GM21390 (cell line): ENCODE results near the gene ZBTB7B.

Experiments used
- ATAC-seq: cut with Tn5 transposase; IDR thresholded peaks from one replicate; pipeline ENCODE4 v1.9.1; 2021; ENCODE audit not compliant: unreplicated experiment

Gene ZBTB7B

DNA sequence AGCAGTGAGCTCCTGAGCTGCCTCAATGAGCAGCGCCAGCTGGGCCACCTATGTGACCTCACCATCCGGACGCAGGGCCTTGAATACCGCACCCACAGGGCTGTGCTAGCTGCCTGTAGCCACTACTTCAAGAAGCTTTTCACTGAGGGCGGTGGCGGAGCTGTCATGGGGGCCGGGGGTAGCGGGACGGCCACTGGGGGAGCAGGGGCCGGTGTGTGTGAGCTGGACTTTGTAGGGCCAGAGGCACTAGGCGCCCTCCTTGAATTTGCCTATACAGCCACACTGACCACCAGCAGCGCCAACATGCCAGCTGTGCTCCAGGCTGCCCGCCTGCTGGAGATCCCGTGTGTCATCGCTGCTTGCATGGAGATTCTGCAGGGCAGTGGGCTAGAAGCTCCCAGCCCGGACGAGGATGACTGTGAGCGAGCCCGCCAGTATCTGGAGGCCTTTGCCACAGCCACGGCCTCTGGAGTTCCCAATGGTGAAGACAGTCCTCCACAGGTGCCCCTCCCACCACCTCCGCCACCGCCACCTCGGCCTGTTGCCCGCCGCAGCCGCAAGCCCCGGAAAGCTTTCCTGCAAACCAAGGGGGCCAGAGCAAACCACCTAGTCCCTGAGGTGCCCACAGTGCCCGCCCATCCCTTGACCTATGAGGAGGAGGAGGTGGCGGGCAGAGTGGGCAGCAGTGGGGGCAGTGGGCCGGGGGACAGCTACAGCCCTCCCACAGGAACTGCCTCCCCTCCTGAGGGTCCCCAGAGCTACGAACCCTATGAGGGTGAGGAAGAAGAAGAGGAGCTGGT is 12.3 kb downstream of the ZBTB7B start:
- no peak for ATAC-seq

DNA sequence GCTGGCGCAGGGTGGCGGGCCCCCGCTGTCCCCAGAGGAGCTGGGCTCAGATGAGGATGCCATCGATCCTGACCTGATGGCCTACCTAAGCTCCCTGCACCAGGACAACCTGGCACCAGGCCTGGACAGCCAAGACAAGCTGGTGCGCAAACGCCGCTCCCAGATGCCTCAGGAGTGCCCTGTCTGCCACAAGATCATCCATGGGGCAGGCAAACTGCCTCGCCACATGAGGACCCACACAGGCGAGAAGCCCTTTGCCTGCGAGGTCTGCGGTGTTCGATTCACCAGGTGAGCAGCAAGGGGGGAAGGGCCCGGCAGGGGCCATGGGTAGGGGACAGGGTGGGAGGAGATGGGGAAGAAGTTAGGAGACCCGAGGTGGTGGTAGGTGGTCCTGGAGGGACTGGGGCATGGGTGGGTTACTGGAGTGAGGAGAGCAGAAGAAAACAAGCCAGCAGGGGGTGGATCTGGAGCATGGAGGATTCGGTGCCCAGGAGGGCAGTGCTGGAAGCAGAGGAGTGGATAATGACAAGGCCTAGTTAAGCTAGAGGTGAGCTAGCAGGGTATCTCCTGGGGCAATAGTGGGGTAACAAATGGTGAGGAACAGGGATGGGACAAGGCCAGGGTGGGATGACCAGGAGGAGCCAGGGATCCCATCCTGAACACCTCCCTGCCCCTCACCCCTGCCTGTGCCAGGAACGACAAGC is 13.1 kb downstream of the ZBTB7B start:
- ATAC-seq, result no peak

DNA sequence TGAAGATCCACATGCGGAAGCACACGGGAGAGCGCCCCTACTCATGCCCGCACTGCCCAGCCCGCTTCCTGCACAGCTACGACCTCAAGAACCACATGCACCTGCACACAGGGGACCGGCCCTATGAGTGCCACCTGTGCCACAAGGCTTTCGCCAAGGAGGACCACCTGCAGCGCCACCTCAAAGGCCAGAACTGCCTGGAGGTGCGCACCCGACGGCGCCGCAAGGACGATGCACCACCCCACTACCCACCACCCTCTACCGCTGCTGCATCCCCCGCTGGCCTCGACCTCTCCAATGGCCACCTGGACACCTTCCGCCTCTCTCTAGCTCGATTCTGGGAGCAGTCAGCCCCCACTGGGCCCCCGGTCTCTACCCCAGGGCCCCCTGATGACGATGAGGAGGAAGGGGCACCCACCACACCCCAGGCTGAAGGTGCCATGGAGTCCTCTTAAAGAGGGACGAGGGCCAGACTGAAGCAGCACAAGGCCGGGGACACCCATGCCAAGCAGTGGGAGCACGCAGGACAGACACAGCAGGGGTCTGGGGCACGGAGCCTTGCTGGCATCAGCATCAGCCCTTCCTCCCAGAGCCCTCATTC is 13.7 kb downstream of the ZBTB7B start:
- no peak for ATAC-seq

DNA sequence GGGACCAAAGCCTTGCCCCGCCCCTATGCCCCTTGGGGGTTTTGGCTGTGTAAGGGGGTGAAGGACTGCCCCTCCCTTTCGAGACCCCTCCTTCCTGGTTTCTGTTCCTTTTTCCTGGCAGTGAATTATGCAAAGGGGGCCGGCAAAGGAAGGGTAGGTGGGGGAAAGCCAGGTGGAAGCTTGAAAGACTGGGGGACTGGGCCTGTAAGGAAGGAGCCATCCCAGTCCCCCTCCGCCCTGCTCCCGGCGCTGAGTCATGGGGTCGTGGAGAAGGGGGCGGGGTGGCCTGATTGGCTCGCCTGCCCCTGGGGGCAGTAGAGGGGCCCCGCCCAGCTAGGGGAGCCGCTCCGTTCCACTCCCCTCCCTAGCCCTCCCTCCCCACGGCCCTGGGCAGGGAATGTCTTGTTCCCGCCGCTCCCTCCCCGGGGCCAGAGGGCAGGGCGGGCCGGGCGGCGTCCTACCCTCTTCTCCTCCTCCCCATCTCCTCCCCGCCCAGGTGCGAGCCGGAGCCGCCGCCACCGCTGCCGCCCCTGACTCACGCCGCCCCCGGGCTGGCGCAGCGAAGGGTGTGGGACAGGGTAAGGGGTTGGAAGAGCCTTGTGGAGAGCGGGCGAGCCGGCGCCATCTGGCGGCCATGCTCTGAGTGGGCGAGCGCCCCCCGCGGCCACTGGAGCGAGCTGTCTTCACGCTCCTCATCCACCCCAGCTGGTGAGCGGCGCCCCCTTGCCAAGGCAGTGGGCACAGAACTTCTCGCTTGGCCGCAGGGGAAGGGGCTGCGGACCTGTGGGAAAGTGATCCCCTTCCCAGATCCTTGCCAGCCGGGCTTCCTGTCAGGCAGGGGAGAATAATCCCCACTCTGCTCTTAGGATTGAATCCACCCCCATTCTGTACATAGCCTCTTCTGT is 14.7 kb downstream of the ZBTB7B start:
- ATAC-seq, result peak; percentile 80

DNA sequence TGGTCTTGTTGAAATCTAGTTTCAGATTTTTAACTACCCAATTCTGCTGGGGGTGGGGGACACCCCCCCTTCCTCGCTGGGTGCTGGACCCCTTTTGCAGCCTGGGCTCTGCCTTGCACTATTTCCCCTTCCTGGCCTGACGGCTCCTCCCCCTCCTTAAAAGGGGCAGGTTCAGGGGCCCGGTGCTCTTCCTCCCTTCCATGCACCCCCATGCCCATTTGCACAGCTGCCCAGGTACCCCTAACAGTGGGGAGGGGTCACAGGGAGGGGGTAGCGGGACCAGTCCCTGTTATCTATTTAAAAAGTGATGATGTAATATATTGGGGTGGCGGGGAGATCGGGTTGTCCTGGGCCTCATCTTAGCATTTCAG is 15.3 kb downstream of the ZBTB7B start:
- no peak for ATAC-seq

DNA sequence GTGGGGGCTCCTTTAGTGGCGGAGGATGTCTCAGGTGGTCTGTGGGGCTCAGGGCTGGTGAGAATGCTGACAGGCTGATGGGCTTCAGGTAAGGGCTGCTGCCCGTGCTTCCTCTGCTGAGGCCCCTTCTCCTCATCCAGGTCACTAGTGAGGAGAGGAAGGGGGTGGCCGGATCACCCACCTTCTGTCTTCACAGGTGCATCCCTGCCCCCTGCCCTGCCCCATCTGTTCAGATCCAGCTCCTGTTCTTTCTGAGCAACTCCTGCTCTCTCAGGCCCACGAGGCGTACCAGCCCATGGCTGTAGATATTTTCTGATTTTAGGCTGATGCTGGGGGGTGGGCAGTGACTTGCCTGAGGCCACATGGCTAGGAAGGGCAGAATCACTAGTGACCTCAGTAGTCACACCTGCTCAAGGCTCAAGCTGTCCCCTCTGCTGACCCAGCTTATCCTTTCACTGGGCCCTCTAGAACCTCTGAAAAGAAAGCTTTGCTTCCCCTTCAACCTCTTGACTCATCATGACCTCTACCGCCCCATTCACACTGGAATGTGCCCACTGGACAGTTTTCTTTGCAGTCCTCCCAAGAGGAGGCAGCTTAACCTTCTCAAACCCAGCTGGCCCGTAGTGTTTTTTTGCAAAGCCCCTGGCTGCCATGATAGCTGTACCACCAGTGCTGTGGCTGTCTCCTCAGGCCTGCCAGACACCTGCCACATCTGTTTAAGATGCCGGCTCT is 16.2 kb downstream of the ZBTB7B start:
- ATAC-seq, result no peak

DNA sequence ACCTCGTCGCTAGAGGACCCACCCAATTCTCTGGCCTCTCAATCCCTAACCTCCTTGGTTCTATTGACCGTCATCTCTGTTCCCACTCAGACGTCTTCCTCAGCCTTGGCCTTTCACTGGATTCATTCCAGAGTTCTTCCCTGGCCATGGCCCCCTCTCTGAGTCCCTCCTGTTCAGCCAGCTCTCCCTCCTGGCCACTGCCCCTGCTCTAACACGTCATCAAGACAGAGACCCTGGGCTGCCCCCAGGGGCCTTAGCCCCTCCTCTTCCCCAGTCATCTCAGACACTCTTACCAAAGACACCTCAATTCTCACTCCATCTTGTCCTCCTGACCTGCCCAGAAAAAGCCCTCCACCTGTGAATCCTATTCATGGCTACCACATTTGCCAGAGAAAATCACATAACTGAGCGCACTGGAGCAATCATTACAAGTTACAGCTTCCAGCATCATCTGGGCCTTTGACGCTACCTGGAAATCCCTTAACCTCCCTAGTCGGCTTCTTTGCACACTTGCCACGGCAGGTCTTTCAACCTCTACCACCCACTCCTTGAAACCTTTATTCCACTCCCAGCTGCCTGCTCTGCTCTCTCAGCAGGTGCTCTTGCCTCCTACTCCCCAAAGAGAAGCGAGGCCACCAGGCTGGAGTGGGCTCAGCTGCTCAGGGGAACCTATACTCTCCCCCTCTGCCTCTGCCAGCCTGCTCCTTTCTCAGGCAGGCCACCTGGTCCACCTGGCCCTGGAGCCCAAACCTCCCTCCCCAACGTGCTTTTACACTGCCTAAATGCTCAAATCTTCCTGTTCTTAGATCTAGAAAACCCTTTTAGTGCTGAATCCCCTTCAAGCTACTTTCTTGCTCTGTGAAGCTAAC is 17.0 kb downstream of the ZBTB7B start:
- no peak for ATAC-seq

DNA sequence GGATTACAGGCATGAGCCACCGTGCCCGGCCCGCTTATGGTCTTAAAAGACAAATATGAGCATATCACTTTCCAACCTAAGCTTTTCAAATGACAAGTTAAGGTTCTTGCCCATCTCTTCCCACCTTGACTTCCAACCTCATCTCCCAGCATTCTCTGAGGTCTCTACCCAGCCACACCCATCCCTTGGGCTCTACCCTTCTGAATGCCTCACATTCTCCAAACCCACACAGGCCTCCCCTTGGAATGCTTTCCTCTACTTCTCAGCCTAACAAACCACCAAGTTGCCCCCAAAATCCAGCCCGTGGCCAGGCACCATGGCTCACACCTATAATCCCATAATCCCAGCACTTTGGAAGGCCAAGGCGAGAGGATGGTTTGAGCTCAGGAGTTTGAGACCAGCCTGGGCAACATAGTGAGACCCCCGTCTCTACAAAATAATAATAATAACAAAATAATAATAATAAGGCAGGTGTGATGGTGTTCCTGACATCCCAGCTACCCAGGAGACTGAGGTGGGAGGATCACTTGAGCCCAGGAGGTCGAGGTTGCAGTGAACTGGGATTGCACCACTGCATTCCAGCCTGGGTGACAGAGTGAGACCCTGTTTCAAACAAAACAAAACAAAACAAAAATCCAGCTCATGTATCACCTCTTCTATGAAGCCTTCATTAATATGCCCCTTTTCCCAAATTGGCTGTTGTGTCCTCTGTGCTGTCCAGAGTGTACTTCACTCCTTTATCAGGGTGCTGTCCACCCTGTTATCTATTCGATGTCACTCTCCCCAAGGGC is 19.7 kb downstream of the ZBTB7B start:
- no peak for ATAC-seq

DNA sequence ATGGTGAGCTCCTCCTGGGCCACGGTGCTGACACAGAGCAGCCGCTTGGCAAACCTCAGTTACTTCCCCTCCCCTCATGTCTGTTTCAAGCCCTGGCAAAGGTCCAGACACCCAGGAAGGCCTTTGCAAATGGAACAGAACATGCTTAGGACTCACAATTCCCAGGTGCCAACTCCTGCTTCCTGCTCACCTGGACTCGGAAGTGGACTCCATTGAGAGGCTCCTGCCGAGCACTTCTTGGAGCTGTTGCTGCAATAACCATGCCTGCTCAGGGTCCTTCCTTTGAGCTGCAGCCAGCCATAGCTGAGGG is 20.3 kb downstream of the ZBTB7B start:
- no peak for ATAC-seq

DNA sequence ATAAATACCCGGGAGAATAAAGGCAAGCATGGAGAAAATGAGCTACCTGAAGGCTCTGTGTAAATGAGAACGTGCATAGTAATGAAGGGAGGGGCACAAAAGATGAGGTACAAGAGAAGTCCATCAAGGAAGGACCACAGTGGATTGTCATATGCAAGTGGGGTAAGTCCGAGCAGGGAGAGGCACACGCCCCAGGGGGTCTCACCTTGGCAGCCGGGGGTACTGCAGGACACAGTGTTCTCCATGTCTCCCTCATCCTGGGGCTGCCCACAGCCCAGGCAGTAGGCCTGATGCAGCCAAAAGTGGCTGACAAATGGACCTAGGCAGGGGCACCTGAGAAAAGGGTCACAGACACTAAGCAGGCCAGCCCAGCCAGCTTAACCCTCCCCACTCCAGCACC is 21.0 kb downstream of the ZBTB7B start:
- ATAC-seq, result no peak

DNA sequence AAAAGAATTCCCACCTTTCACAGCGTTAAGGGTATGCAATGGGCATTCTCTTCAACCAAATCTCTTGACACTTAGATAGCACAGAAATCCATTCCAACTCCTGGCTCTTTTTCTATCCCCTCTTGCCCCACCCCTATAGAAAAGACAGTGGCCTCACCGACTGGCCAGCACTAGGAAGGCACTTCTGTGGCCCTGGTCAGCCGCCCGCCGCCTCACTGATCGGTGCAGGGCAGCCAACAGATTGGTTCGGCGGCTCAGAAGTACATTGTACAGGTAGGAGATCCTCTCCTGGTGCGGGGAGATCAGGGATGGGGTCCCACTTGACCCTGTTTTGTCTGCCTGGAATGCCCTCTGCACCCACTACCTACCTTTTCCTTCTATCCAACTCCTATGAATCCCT is 21.7 kb downstream of the ZBTB7B start:
- ATAC-seq, result no peak

DNA sequence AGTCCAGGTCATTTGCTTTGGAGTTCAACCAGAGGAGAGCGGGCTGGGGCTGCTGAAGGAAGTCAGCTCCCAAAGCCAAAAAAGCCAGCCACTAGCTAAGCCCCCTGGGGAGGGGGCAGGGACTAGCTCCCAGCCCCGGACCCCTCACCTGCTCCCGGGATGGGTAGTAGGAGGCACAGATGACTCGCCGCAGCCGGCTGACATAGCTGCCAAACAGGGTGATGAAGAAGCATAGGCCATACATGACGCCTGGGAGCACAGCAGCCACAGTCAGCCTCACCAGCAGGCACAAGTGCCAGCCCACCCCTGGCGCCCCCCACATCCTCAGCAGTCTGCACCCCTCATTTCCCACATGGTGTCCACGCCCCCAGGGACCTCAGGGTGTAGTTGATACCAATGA is 23.6 kb downstream of the ZBTB7B start:
- no peak for ATAC-seq

DNA sequence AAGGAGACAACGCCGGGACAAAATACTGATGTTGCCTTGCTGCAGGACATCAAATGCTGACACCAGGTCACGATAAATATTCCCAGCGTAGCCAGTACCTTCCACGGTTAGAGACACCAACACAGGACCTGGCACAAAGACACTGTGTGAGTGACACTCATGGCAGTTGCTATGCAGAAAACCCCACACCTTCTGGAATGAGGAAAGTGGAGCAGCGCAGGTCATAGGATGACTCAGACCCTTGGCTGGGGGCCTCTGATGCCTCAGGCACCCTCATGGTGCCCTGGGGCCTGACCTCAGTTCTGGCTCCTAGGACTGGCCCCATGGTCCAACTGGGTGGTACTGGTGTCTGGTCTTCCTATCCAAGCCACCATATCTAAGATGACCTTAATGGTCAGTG is 24.0 kb downstream of the ZBTB7B start:
- no peak for ATAC-seq

DNA sequence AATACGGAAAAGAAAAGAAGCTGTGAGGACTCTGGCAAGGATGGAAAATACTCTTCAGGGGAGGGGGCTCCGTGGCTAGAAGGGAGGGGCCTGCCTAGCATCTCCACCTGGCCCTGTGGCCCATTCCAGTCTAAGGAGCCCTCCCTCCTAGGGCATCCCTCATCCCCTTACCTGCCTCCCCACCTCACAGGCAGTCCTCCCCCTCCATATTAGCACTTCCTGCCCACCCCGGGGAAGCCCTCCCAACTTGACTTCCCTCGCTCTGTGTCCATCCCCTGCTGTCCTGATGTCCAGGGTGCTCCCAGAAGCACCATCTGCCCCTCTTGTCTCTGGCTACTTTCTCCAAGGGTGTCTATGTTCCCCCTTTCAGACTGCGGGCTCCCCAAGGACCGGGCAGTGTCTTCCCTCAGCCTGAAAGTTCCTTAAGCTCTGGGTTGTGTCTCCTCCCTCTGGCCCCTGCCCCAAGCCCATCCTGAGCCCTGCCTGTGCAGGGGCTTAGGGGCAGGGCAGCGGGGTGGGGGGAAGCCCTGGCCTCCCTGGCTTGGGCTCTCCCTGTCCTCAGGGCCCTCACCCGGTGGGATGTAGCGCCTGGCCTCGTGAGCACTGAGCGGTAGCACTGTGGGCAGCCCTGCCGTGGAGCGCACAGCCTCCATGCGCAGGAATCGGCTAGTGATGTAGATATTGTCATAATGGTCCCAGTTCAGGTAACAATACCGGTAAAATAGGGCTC is 27.1 kb downstream of the ZBTB7B start:
- no peak for ATAC-seq

DNA sequence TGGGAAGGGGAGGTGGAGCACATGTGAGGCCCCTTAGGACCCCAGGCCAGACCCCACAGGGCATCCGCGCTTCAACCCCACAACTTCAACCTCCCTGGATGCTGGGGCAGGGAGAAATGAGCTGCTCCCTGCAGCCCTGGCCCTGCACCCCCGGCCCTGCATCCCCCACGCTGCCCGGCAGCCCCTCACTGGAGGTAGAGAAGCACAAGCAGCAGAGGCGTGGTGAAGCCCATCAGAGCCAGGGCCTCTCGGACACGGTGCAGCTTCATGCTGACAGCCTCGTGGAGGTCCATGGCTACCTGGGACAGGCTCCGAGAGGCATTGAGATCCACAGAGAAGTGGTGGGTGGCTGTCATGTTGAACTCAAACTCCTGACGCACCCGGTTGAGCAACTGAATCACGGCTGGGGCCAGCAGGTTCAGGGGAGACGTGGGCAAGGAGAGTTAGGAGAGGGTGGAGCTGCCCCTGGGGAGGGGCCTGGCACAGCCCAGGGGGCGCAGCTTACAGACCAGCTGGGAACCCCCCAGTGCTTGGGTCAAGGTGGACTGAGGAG is 27.7 kb downstream of the ZBTB7B start:
- ATAC-seq, result no peak

DNA sequence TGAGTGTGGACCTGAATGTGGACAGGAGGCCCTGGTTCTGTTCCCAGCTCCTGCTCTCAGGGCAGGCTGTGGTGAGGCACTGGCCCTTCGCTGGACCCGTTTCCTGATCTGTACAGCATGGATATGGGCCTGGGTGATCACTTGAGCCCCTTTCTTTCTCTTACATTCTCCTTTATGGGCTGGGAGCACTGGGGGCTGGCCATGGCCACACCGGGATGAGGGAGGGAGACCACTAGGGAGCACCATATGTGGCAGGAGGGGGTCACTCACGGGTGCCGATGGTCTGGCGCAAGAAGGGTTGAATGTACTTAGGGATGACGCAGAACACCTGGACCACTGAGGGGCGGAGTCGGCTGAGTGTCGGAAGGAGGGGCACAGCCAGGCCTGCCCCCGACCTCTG is 28.3 kb downstream of the ZBTB7B start:
- ATAC-seq, result no peak

DNA sequence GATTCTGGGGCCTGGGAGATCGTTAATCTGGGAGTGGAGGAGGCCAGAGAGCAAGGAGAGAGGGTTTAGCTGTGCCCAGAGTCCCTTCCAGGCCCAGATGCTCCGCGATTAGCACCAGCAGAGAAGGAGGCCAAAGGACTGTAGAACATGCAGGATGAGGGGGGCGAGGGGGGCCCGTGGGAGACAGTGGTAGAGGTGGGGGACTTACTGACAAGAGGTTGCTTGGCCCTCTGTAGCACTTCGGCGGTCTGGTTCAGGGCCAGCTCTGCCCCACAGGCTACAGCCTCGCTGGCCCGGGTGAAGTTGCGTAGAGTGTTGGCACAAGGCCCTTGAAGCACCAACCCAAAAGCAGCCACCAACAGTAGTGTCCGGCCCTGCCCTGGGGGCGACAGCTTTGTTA is 30.3 kb downstream of the ZBTB7B start:
- ATAC-seq, result no peak

DNA sequence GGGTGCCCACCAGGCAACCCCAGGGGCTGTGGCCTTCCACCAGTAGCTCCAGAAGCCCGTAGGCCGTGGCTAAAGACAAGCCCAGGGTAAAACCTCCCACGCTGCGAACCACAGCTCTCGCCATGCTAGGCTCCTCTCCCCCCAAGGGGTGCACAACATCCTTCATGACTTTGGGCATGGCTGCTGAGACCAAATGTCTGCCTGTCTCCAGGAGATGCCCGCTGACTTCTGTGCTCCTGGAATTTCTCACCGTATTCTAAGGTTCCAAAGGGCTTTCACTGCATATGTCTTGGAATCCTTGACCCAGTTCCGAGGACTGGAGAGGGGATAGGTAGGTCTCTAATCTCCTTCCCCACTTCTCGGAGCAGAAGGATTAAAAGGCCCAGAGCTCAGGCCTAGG is 30.9 kb downstream of the ZBTB7B start, which contains the start of the genes DCST1 and DCST2:
Gene DCST1, plus strand, starts transcription at position 301 of the 400 bp plus-strand sequence. CDS start 213 bp downstream, outside the sequence.
Gene DCST2, minus strand, starts transcription at position 258 of the 400 bp plus-strand sequence. Its CDS starts 80 bp downstream, at position 178.
- ATAC-seq, result no peak
